ENCODE results near the gene OAS3.

The OAS3 gene

GRCh38 chr12:112998987-112999767 lies 60.9 kb downstream of the OAS3 start:
- TF ChIP-seq CTCF (IDR thresholded peaks at IDR 0.05), result no peak
- intact Hi-C loops (cut with DNase I; ENCODE audit: low total_unique reads), result no loop called here
- Histone ChIP-seq H3K9me3 (no peaks in the 10 kb centered on the region), H3K36me3 (peaks cover 4 to 21% (median 6%) of the 10 kb centered on the region in 3 donors), H3K4me3 (no peak overlapping the region), H3K27ac (no peak overlapping the region), H3K27me3 (no peaks in the 10 kb centered on the region), H3K4me1 (no peaks in the 10 kb centered on the region)
- no peak for DNase-seq

GRCh38 chr12:113000433-113000832 lies 62.2 kb downstream of the OAS3 start:
- Histone ChIP-seq H3K27ac (no peak overlapping the region), H3K4me3 (no peak overlapping the region), H3K27me3 (no peaks in the 10 kb centered on the region), H3K4me1 (no peaks in the 10 kb centered on the region), H3K9me3 (no peaks in the 10 kb centered on the region), H3K36me3 (peaks cover 4 to 27% (median 6%) of the 10 kb centered on the region in 3 donors)
- intact Hi-C loops (cut with DNase I; ENCODE audit: low total_unique reads), result no loop called here
- no peak for DNase-seq
- TF ChIP-seq CTCF (IDR thresholded peaks at IDR 0.05), result no peak

GRCh38 chr12:113002155-113002554 lies 63.9 kb downstream of the OAS3 start:
- peaks cover 4 to 31% (median 11%) of the 10 kb centered on the region in 3 donors for H3K36me3 ChIP-seq
- TF ChIP-seq CTCF (IDR thresholded peaks at IDR 0.05), result no peak
- H3K9me3 ChIP-seq, result no peaks in the 10 kb centered on the region

GRCh38 chr12:113002676-113003075 lies 64.4 kb downstream of the OAS3 start:
- TF ChIP-seq CTCF (IDR thresholded peaks at IDR 0.05), result no peak
- no peak for DNase-seq
- peaks cover 4 to 31% (median 11%) of the 10 kb centered on the region in 3 donors for H3K36me3 ChIP-seq
- no peaks in the 10 kb centered on the region for H3K9me3 ChIP-seq
- H3K27ac ChIP-seq, result no peak overlapping the region
- intact Hi-C loops (cut with DNase I; ENCODE audit: low total_unique reads), result no loop called here
- H3K4me1 ChIP-seq, result no peaks in the 10 kb centered on the region
- H3K4me3 ChIP-seq, result no peak overlapping the region
- H3K27me3 ChIP-seq, result no peaks in the 10 kb centered on the region

More at GRCh38 chr12:113002155-113002554, 63.9 kb downstream of the OAS3 start:
- DNase-seq, result no peak
- intact Hi-C loops (cut with DNase I; ENCODE audit: low total_unique reads), result no loop called here
- Histone ChIP-seq H3K27ac (no peak overlapping the region), H3K4me3 (no peak overlapping the region), H3K4me1 (no peaks in the 10 kb centered on the region), H3K27me3 (no peaks in the 10 kb centered on the region)

GRCh38 chr12:113003636-113004035 lies 65.4 kb downstream of the OAS3 start:
- H3K4me3 ChIP-seq, result no peak overlapping the region
- TF ChIP-seq CTCF (IDR thresholded peaks at IDR 0.05), result no peak
- intact Hi-C loops (cut with DNase I; ENCODE audit: low total_unique reads), result no loop called here
- H3K4me1 ChIP-seq, result no peaks in the 10 kb centered on the region
- H3K27me3 ChIP-seq, result no peaks in the 10 kb centered on the region
- H3K9me3 ChIP-seq, result no peaks in the 10 kb centered on the region
- no peak overlapping the region for H3K27ac ChIP-seq
- no peak for DNase-seq
- H3K36me3 ChIP-seq, result peaks cover 0 to 28% (median 14%) of the 10 kb centered on the region in 3 donors
